HepG2 (cell line): ENCODE results near the gene CDC14A. TPM values are rescaled to one million over a fixed set of nuclear protein-coding genes. Genes with fewer than 3 reads are reported as not detected.

ENCODE experiments used
- ARID3A ChIP-seq: IDR thresholded peaks from 2 replicates; pipeline ENCODE4 v1.6.1; 2012; ENCODE audit warnings: low read depth, low read length, improper control_type of control experiment
- ERF ChIP-seq: IDR thresholded peaks from 2 replicates; pipeline ENCODE4 v1.6.1; 2018; ENCODE audit warnings: missing biosample characterization, missing genetic modification reagents
- HDAC2 ChIP-seq: sonication (generic); formaldehyde crosslinking; IDR thresholded peaks from 2 replicates; pipeline ENCODE4 v1.4.0; 2020; ENCODE audit warnings: missing genetic modification reagents
- KMT2B ChIP-seq: IDR thresholded peaks from 2 replicates; pipeline ENCODE4 v1.6.1; 2016; ENCODE audit warnings: missing genetic modification reagents, missing compliant biosample characterization
- MBD4 ChIP-seq: IDR thresholded peaks from 2 replicates; pipeline ENCODE4 v1.6.1; 2012; ENCODE audit warnings: low read length, inconsistent platforms, borderline replicate concordance
- POLR2AphosphoS5 ChIP-seq: IDR thresholded peaks from 2 replicates; pipeline ENCODE4 v1.6.1; 2012; ENCODE audit warnings: low read depth, low read length
- RFX3 ChIP-seq: IDR thresholded peaks from 2 replicates; pipeline ENCODE4 v1.6.1; 2016; ENCODE audit warnings: missing biosample characterization, missing genetic modification reagents
- SAFB2 ChIP-seq: sonication (generic); formaldehyde crosslinking; IDR thresholded peaks from 2 replicates; pipeline ENCODE4 v1.5.1; 2020; ENCODE audit warnings: missing genetic modification reagents, low read depth, mild to moderate bottlenecking, borderline replicate concordance
- TFAP4 ChIP-seq: sonication (generic); IDR thresholded peaks from 2 replicates; pipeline ENCODE4 v1.6.1; 2016; ENCODE audit warnings: low read depth, borderline replicate concordance
- TFDP1 ChIP-seq: IDR thresholded peaks from 2 replicates; pipeline ENCODE4 v1.6.1; 2016; ENCODE audit warnings: missing compliant biosample characterization, missing genetic modification reagents, borderline replicate concordance
- ZBTB25 ChIP-seq: IDR thresholded peaks from 2 replicates; pipeline ENCODE4 v1.6.1; 2018; ENCODE audit warnings: missing genetic modification reagents
- ZFX ChIP-seq: sonication (generic); formaldehyde crosslinking; IDR thresholded peaks from 2 replicates; pipeline ENCODE4 v1.4.0; 2020; ENCODE audit warnings: mild to moderate bottlenecking, low read depth, missing genetic modification reagents, moderate library complexity
- ZNF33A ChIP-seq: sonication (generic); formaldehyde crosslinking; IDR thresholded peaks from 2 replicates; pipeline ENCODE4 v1.5.1; 2020; ENCODE audit warnings: missing genetic modification reagents, mild to moderate bottlenecking, moderate library complexity, borderline replicate concordance
- ZNF569 ChIP-seq: sonication (generic); formaldehyde crosslinking; IDR thresholded peaks from 2 replicates; pipeline ENCODE4 v1.5.0; 2020; ENCODE audit warnings: mild to moderate bottlenecking, missing genetic modification reagents, moderate library complexity, borderline replicate concordance
- ZNF687 ChIP-seq: sonication (generic); formaldehyde crosslinking; IDR thresholded peaks from 2 replicates; pipeline ENCODE4 v1.5.1; 2020; ENCODE audit warnings: mild to moderate bottlenecking, missing genetic modification reagents, moderate library complexity
- ZNF878 ChIP-seq: sonication (generic); formaldehyde crosslinking; IDR thresholded peaks from 2 replicates; pipeline ENCODE4 v1.8.1; 2023; ENCODE audit warnings: mild to moderate bottlenecking, missing genetic modification reagents, moderate library complexity
- polyA plus RNA-seq, 8 experiments: library from polyadenylated mRNA; depleted of rRNA in 3 of 8; stranded (reverse) in 7 of 8; unstranded in 1 of 8; fragments of >200 nt; fragmentation: Illumina TruSeq in 4 of 8; extraction: Trizol in 4 of 8; gene quantifications; 2 replicates each; pipeline versions ENCODE4 v1.2.1 to v1.2.3, GENCODE V29; 2011 to 2016; ENCODE audit warnings: low read depth in 4 of 8, missing spikeins in 1 of 8, mixed read lengths in 1 of 8; ENCODE audit not compliant: insufficient read depth in 1 of 8
- total RNA-seq, 5 experiments: library from RNA; depleted of rRNA; stranded (reverse); fragments of >200 nt; fragmentation: Illumina TruSeq; extraction: Trizol; gene quantifications; 2 replicates each; pipeline ENCODE4 v1.2.3, GENCODE V29; 2016; ENCODE audit warnings: low read depth in 1 of 5
- TF ChIP-seq, protein P1 (sequence below): IDR thresholded peaks from 2 replicates; pipeline ENCODE4 v1.6.1; 2016; ENCODE audit warnings: low read depth, control low read depth

Gene CDC14A
- total and polyA plus RNA-seq, 2 of the 13 experiments (the other 11 are each of a cell fraction or from before 2014, with no cell fraction given): 2.8 to 4.9 TPM

GRCh38 chr1:100351095-100351887, 1.0 kb upstream of the CDC14A start (continued):
- TF ChIP-seq ZBTB25: peak; percentile 56; the same call in 1 of the 2 replicates
- peak; percentile 55; the same call in 1 of the 2 replicates for TF ChIP-seq TFAP4
- no peak for TF ChIP-seq ZNF878 (CRISPR knock-in tag)
- peak; percentile 52 for TF ChIP-seq ZNF687
- no peak for TF ChIP-seq SAFB2 (CRISPR knock-in tag)
- TF ChIP-seq HDAC2 (CRISPR knock-in tag): 0 out of 2 replicates have a peak, but pooled peaks have one; percentile 42
- TF ChIP-seq ZNF33A (CRISPR knock-in tag): no peak
- TF ChIP-seq ARID3A: 0 out of 2 replicates have a peak, but pooled peaks have one; percentile 6
- TF ChIP-seq RFX3: 0 out of 2 replicates have a peak, but pooled peaks have one; percentile 3
- TF ChIP-seq MBD4: no peak
- TF ChIP-seq TFDP1 (CRISPR knock-in tag): peak; percentile 76; the same call in 1 of the 2 replicates
- peak; percentile 43; the same call in 1 of the 2 replicates for TF ChIP-seq ZFX (CRISPR knock-in tag)
- TF ChIP-seq ZNF569 (CRISPR knock-in tag): 0 out of 2 replicates have a peak, but pooled peaks have one; percentile 48
- TF ChIP-seq POLR2AphosphoS5: peak; percentile 69
- TF ChIP-seq KMT2B: peak; percentile 69
- TF ChIP-seq, protein P1, sequence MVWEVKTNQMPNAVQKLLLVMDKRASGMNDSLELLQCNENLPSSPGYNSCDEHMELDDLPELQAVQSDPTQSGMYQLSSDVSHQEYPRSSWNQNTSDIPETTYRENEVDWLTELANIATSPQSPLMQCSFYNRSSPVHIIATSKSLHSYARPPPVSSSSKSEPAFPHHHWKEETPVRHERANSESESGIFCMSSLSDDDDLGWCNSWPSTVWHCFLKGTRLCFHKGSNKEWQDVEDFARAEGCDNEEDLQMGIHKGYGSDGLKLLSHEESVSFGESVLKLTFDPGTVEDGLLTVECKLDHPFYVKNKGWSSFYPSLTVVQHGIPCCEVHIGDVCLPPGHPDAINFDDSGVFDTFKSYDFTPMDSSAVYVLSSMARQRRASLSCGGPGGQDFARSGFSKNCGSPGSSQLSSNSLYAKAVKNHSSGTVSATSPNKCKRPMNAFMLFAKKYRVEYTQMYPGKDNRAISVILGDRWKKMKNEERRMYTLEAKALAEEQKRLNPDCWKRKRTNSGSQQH (CRISPR knock-in tag): peak; percentile 72; the same call in 1 of the 2 replicates
- 0 out of 2 replicates have a peak, but pooled peaks have one; percentile 62 for TF ChIP-seq ERF (CRISPR knock-in tag)
